Cardiac fibroblast (primary cell): ENCODE measurements around the gene RHOT2.
A peak's percentile ranks its signal among the peaks of the same experiment; 100 is the strongest.
"Not testable (repeated sequence)": the region's sequence is repeated elsewhere in the genome, so short reads cannot be mapped to it uniquely, and the experiment has no call there.

ENCODE experiments used
- DNase-seq, 2 donors: peaks; one replicate each; pipeline versions ENCODE4 v3.0.0 to v3.0.0-alpha.2; 2010; ENCODE audit warnings: low read depth in 2 of 2
- H3K4me3 ChIP-seq, 2 donors: replicated peaks in 1 of 2; 1 replicate in 1 of 2; 2 replicates in 1 of 2; pipeline ENCODE4 v1.5.1; 2011; ENCODE audit warnings: low read depth in 2 of 2, low read length in 2 of 2, mild to moderate bottlenecking in 2 of 2, moderate library complexity in 1 of 2
- CTCF ChIP-seq: IDR thresholded peaks from one replicate; pipeline ENCODE4 v1.5.1; 2011; ENCODE audit warnings: low read depth, mild to moderate bottlenecking, low read length, inconsistent platforms

The RHOT2 gene

GRCh38 chr16:709566-710499, 41.9 kb downstream of the RHOT2 start:
- no peak overlapping the region for H3K4me3 ChIP-seq
- TF ChIP-seq CTCF: no peak
- peak; percentile 86 to 92 for DNase-seq

- no peak for TF ChIP-seq CTCF
- H3K4me3 ChIP-seq: no peak overlapping the region
- no peak for DNase-seq
Measured at GRCh38 chr16:710500-711075, 42.7 kb downstream of the RHOT2 start.

- no peak for DNase-seq
- no peak overlapping the region for H3K4me3 ChIP-seq
Measured at GRCh38 chr16:711084-711483, 43.2 kb downstream of the RHOT2 start.

DNA sequence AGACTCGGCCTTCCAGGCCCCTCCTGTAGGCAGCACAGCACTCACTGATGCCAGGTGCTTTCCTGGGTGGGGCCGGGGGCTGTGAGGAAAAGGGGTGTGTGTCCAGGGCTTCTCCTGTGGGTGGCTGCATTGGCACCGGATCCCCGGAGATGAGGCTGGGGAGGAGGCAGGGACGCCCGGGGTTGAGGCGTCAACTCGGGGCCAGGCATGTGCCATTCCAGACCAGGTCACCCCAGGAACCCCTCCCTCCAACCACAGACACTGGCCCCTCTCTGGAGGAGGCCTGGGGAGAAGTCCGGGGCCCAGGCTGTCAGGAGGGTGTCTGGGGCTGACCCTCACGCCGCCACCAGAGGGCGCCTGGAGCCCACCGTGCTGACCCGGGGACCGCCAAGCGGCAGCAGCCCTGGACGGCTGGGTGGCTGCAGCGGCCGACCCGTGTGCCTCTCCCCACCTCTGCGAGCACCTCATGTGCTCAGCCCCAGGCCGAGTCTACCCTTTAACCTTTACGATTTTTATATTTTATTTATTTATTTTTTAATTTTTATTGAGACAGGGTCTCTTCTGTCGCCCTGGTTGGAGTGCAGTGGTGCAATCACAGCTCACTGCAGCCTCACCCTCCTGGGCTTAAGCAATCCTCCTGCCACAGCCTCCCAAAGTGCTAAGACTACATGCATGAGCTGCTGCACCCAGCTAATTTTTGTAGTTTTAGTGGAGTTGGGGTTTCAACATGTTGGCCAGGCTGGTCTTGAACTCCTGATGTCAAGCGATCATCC, 43.8 kb downstream of the RHOT2 start:
- H3K4me3 ChIP-seq: no peak overlapping the region
- peak; percentile 80 for TF ChIP-seq CTCF
- peak; percentile 70 to 74 for DNase-seq

More at GRCh38 chr16:711084-711483, 43.2 kb downstream of the RHOT2 start:
- TF ChIP-seq CTCF: no peak

- TF ChIP-seq CTCF: peak; percentile 48
- DNase-seq: peak; percentile 92 to 99
- not testable (repeated sequence) for H3K4me3 ChIP-seq
Measured at GRCh38 chr16:712740-713250, 44.9 kb downstream of the RHOT2 start.

- no peak overlapping the region for H3K4me3 ChIP-seq
- DNase-seq: no peak
- no peak for TF ChIP-seq CTCF
Measured at GRCh38 chr16:714079-714478, 46.1 kb downstream of the RHOT2 start.
